ENCODE data around the gene CD300H.
"Not testable (repeated sequence)": the region's sequence is repeated elsewhere in the genome, so short reads cannot be mapped to it uniquely, and the experiment has no call there.

CD300H gene

DNA sequence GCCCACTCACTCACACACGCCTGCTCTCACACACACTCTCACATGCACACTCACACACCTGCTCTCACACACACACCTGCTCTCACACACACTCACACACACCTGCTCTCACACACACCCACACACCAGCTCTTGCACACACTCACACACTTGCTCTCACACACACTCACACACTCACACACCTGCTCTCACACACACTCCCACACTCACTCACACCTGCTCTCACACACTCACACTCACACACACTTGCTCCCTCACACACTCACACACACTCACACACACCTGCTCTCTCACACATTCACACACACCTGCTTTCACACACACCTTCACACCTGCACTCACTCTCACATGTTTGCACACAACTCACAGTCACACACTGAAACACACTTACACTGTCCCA, 4.0 kb downstream of the CD300H start:
- H3K4me1 ChIP-seq (ENCODE audit: insufficient read depth, low read length) = peaks cover under 1% of the 10 kb centered on the region; the same call in 1 of the 2 replicates
- no peak overlapping the region for H3K4me3 ChIP-seq (ENCODE audit: low read length)
- H3K27me3 ChIP-seq (ENCODE audit: insufficient read depth, low read length) = peaks cover 16% of the 10 kb centered on the region
- no peaks in the 10 kb centered on the region for H3K36me3 ChIP-seq (ENCODE audit: insufficient read depth, low read depth, low read length)
- H3K9me3 ChIP-seq (ENCODE audit: insufficient read depth, low read depth, low read length) = no peaks in the 10 kb centered on the region
- no peak overlapping the region for H3K9ac ChIP-seq (ENCODE audit: low read depth, low read length)
- H3K27ac ChIP-seq (ENCODE audit: low read length) = no peak overlapping the region

DNA sequence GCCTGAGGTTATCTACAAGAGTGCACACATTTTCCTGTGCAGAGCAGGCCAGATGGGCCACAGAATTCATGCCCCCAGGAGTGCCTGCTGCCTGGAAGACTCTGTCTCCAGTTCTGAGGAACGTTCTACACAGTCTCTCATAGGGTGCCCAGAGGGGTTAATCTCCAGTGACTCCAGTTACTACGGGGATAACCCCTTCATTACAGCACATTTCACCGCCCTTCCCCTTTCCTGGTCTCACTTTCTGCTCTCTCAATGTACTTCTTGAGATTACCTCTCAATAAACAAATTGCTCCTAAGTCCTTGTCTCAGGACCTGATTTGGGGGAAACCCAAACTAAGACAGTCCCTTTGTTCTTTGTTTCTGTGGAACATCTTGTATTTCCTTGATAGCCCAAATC, 5.7 kb downstream of the CD300H start:
- Histone ChIP-seq H3K4me3 (ENCODE audit: low read length) (no peak overlapping the region), H3K36me3 (ENCODE audit: insufficient read depth, low read depth, low read length) (no peaks in the 10 kb centered on the region), H3K27me3 (ENCODE audit: insufficient read depth, low read length) (peaks cover 26% of the 10 kb centered on the region), H3K4me1 (ENCODE audit: insufficient read depth, low read length) (peaks cover 5% of the 10 kb centered on the region; the same call in 1 of the 2 replicates), H3K9ac (ENCODE audit: low read depth, low read length) (no peak overlapping the region), H3K9me3 (ENCODE audit: insufficient read depth, low read depth, low read length) (no peaks in the 10 kb centered on the region), H3K27ac (ENCODE audit: low read length) (no peak overlapping the region)

DNA sequence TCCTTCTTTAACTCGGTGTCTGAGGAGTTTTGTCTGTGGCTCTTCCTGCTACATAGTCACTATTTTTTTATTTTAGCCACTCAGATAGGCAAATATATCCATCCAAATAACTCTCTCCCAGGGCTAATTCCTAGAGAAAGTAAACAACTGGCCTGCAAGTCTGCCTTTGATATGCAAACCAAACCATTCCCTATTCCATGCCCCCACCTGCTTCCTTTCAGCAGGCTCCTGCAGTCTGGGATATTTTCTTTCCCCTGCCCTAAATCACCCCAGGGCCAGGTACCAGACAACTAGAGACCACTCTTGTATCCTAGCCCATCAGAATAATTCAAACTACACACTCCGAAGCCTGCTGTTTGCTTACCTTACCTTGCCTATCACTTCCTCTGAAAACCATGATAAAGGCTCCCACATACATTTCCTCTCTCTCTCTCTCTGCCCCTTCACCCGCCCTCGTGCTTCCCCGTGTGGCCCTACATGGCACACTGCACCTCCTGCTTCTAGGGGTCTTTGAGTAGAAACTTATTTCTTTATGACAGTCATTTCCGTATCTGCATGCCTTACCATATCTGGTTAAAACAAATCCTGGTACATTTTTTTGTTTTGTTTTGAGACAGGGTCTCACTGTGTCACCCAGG, 8.3 kb downstream of the CD300H start:
- Histone ChIP-seq H3K4me3 (ENCODE audit: low read length) (peak overlapping the region; percentile 29; the same call in 1 of the 2 replicates), H3K4me1 (ENCODE audit: insufficient read depth, low read length) (peaks cover 5% of the 10 kb centered on the region; the same call in 1 of the 2 replicates), H3K27ac (ENCODE audit: low read length) (no peak overlapping the region), H3K36me3 (ENCODE audit: insufficient read depth, low read depth, low read length) (no peaks in the 10 kb centered on the region), H3K9me3 (ENCODE audit: insufficient read depth, low read depth, low read length) (no peaks in the 10 kb centered on the region), H3K27me3 (ENCODE audit: insufficient read depth, low read length) (peaks cover 26% of the 10 kb centered on the region), H3K9ac (ENCODE audit: low read depth, low read length) (no peak overlapping the region)

DNA sequence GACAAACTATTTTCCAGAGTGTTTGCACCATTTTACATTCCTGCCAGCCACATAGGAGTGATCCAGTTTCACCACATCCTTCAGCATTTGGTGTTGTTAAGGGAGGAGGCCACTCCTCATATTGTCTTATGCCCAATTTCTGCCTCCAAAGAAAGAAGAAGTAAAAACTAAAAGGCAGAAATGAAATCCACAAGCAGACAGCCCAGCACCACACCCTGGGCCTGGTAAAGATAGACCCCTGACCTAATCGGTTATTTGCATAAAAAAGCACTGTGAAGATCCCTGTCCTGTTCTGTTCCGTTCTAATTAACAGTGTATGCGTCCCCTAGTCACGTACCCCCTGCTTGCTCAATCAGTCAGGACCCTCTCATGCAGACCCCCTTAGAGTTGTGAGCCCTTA, 8.9 kb downstream of the CD300H start:
- peak overlapping the region; percentile 29; the same call in 1 of the 2 replicates for H3K4me3 ChIP-seq (ENCODE audit: low read length)
- not testable (repeated sequence) for H3K27ac ChIP-seq (ENCODE audit: low read length); H3K9ac ChIP-seq (ENCODE audit: low read depth, low read length); H3K36me3 ChIP-seq (ENCODE audit: insufficient read depth, low read depth, low read length); H3K9me3 ChIP-seq (ENCODE audit: insufficient read depth, low read depth, low read length); H3K4me1 ChIP-seq (ENCODE audit: insufficient read depth, low read length)
- peaks cover 26% of the 10 kb centered on the region for H3K27me3 ChIP-seq (ENCODE audit: insufficient read depth, low read length)

DNA sequence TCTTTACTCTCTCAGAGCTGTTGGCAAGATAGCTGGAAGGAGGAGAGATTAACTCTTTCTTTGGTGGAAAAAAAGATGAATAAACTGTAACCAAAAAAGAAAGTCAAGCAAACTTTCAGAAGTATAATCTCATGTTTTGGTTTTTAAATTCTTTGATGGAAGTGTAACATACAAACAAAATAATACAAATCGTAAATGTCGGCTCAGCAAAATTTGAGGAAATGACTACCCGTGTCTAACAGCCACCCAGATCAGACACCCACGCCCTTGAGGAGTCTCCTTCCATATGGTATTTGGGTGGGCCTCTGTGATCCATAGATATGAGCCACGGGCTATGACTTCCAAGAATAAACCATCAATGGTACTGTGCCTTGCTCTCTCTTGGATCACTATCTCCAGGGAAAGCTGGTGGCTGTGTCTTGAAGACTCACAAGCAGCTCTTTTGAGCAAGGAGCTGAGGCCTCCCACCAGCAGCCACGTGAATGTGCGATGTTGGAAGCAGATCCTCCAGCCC, 11.8 kb downstream of the CD300H start:
- H3K4me1 ChIP-seq (ENCODE audit: insufficient read depth, low read length) = peaks cover 5% of the 10 kb centered on the region; the same call in 1 of the 2 replicates
- H3K4me3 ChIP-seq (ENCODE audit: low read length) = no peak overlapping the region
- no peak overlapping the region for H3K27ac ChIP-seq (ENCODE audit: low read length)

DNA sequence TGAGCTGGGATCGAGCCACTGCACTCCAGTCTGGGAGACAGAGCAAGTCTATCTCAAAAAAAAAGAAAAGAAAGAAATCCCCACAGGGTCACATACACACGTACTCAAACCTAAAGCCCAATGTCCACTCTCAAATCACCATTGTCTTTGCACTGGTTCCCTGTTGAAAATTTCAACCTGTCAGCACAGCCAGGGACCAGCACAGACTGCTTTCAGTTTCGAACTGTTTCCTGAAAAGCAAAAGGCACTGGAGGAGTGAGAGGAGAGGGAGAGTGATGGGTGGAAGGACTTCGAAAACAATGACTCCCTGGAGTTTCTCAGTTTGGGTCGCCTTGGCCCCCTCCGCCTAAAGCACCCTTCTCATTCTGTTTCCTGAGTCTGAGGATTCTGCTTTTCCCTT, 12.4 kb downstream of the CD300H start:
- Histone ChIP-seq H3K27me3 (ENCODE audit: insufficient read depth, low read length) (peaks cover 10% of the 10 kb centered on the region), H3K9ac (ENCODE audit: low read depth, low read length) (no peak overlapping the region)

More for the DNA sequence above, 11.8 kb downstream of the CD300H start:
- Histone ChIP-seq H3K36me3 (ENCODE audit: insufficient read depth, low read depth, low read length) (no peaks in the 10 kb centered on the region), H3K9ac (ENCODE audit: low read depth, low read length) (no peak overlapping the region), H3K27me3 (ENCODE audit: insufficient read depth, low read length) (peaks cover 12% of the 10 kb centered on the region), H3K9me3 (ENCODE audit: insufficient read depth, low read depth, low read length) (no peaks in the 10 kb centered on the region)

DNA sequence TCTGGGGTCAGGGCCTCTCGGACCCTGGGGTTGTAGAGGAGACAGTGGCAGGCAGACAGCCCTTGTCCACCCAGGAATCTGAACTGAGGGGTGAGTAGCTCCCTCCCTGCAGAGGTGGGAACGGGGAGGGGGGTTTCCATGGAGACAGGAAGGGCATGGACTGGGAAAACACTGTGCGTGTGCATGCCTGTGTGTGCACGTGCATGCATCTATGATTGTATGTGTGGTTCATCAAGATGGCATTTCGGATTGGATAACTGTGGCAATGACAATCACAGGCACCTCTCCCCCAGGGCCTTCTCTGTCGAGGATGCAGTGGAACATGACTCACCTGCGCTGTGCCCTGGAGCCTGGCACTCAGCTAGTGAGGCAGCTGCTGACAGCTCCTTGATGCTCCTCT, 15.3 kb downstream of the CD300H start:
- H3K9me3 ChIP-seq (ENCODE audit: insufficient read depth, low read depth, low read length) = no peaks in the 10 kb centered on the region
- no peak overlapping the region for H3K27ac ChIP-seq (ENCODE audit: low read length)
- H3K27me3 ChIP-seq (ENCODE audit: insufficient read depth, low read length) = no peaks in the 10 kb centered on the region; the same call in 1 of the 2 replicates
- no peak overlapping the region for H3K4me3 ChIP-seq (ENCODE audit: low read length)
- no peaks in the 10 kb centered on the region for H3K4me1 ChIP-seq (ENCODE audit: insufficient read depth, low read length)
- H3K9ac ChIP-seq (ENCODE audit: low read depth, low read length) = no peak overlapping the region
- no peaks in the 10 kb centered on the region for H3K36me3 ChIP-seq (ENCODE audit: insufficient read depth, low read depth, low read length)

More for the DNA sequence above, 12.4 kb downstream of the CD300H start:
- Histone ChIP-seq H3K4me1 (ENCODE audit: insufficient read depth, low read length) (peaks cover 5% of the 10 kb centered on the region; the same call in 1 of the 2 replicates), H3K4me3 (ENCODE audit: low read length) (no peak overlapping the region), H3K27ac (ENCODE audit: low read length) (no peak overlapping the region), H3K9me3 (ENCODE audit: insufficient read depth, low read depth, low read length) (no peaks in the 10 kb centered on the region), H3K36me3 (ENCODE audit: insufficient read depth, low read depth, low read length) (no peaks in the 10 kb centered on the region)

DNA sequence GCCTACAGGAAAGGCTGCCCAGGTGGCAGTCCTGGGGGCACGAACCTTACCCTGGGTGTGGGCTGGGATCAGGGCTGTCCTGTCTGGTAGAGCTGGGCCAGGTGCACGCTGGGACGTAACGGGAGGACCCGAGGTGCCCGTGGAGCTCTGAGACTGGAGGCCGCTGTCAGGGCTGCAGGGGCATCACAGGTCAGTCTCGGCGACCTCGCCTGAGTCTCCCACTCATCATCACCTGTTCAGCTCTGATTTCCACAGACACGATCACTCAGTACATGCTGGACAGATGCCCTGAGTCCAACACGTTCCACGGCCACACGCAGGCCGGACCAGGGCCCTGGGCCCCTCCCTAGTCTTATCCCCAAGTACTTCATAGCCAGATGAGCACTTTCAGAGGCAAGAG, 16.7 kb downstream of the CD300H start:
- Histone ChIP-seq H3K9me3 (ENCODE audit: insufficient read depth, low read depth, low read length) (no peaks in the 10 kb centered on the region), H3K4me1 (ENCODE audit: insufficient read depth, low read length) (no peaks in the 10 kb centered on the region), H3K4me3 (ENCODE audit: low read length) (no peak overlapping the region), H3K36me3 (ENCODE audit: insufficient read depth, low read depth, low read length) (no peaks in the 10 kb centered on the region), H3K27me3 (ENCODE audit: insufficient read depth, low read length) (no peaks in the 10 kb centered on the region; the same call in 1 of the 2 replicates), H3K9ac (ENCODE audit: low read depth, low read length) (no peak overlapping the region), H3K27ac (ENCODE audit: low read length) (no peak overlapping the region)

DNA sequence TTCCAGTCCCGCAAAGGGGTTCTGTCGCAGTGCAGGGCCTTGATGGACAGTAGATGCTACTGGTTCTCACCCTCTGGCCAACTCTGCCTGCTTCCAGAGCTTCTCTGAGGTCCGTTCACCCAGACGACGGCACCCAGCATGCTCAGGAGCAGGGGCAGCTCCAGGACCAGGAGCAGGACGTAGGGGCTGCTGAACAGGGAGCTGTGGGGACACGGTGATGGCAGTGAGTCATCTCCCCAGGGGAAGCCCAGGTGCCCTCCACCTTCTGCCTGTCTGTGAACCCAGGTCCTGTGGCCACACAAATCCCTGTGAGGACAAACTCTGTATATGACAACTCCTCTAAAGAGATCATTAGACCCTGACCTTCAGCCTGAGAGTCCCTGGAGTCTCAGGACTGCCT, 18.0 kb downstream of the CD300H start:
- H3K27me3 ChIP-seq (ENCODE audit: insufficient read depth, low read length) = no peaks in the 10 kb centered on the region; the same call in 1 of the 2 replicates
- H3K27ac ChIP-seq (ENCODE audit: low read length) = no peak overlapping the region
- H3K36me3 ChIP-seq (ENCODE audit: insufficient read depth, low read depth, low read length) = no peaks in the 10 kb centered on the region
- H3K4me1 ChIP-seq (ENCODE audit: insufficient read depth, low read length) = no peaks in the 10 kb centered on the region
- no peaks in the 10 kb centered on the region for H3K9me3 ChIP-seq (ENCODE audit: insufficient read depth, low read depth, low read length)
- H3K4me3 ChIP-seq (ENCODE audit: low read length) = no peak overlapping the region
- H3K9ac ChIP-seq (ENCODE audit: low read depth, low read length) = no peak overlapping the region

DNA sequence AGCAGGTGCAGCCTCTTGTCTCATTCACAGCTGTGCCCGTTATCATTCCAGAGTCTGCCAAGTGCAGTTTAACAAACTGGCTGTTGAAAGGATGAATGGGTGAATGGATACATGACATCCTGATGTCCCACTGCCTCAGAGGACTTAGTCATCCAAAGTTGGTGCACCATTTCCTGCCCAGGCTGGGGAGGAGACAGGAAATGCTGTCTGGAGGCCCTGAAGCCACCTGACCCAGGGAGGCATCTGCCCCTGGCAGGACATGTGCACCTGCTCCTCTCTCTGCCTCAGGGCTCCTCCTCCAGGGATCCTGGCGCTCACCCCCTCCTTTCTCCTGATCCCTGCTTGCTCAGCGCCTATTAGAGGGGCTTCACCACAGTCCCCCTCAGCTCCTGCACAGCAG, 19.6 kb downstream of the CD300H start:
- no peak overlapping the region for H3K4me3 ChIP-seq (ENCODE audit: low read length)
- no peak overlapping the region for H3K9ac ChIP-seq (ENCODE audit: low read depth, low read length)
- no peaks in the 10 kb centered on the region; the same call in 1 of the 2 replicates for H3K27me3 ChIP-seq (ENCODE audit: insufficient read depth, low read length)
- no peaks in the 10 kb centered on the region for H3K4me1 ChIP-seq (ENCODE audit: insufficient read depth, low read length)
- H3K36me3 ChIP-seq (ENCODE audit: insufficient read depth, low read depth, low read length) = no peaks in the 10 kb centered on the region
- no peaks in the 10 kb centered on the region for H3K9me3 ChIP-seq (ENCODE audit: insufficient read depth, low read depth, low read length)
- H3K27ac ChIP-seq (ENCODE audit: low read length) = no peak overlapping the region

DNA sequence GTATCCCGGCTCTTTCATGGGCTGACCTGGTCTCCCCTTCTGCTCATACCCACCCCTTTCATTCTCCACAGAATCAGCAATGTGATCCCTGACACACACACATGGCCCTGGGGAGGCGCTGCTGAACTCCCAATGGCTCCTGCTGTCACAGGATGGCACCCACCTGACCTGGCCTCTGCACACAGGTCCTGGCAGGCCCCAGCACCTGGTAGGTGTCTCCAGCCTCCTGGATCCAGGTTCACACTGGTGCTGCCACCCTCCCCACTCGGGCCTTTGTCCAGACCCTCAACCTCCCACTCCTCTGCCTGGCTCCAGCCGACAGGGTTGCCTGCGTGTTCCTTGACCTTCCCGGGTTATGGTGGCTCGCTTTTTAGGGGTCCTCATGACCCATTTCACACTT, 20.0 kb downstream of the CD300H start:
- H3K4me1 ChIP-seq (ENCODE audit: insufficient read depth, low read length) = no peaks in the 10 kb centered on the region
- no peak overlapping the region for H3K27ac ChIP-seq (ENCODE audit: low read length)
- H3K4me3 ChIP-seq (ENCODE audit: low read length) = no peak overlapping the region

DNA sequence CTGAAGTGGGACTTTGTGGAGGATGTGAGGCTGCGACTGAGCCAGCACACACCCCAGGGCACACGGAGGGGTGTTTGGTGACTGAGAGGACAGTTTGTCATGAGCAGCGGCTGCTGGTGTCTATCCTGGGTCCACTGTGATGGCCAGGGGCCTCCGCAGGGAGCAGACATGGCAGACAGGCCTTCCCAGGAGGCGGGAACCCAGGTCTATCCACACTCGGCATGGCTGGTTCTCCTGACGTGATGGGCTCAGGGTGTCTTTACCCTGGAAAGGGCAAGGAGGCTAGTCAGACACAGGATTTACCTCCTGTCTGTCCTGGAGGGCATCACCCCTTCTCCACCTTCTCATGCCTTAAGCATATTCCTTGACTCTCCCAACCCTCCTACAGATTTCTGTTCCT, 20.7 kb downstream of the CD300H start:
- Histone ChIP-seq H3K27ac (ENCODE audit: low read length) (no peak overlapping the region), H3K4me1 (ENCODE audit: insufficient read depth, low read length) (no peaks in the 10 kb centered on the region), H3K27me3 (ENCODE audit: insufficient read depth, low read length) (no peaks in the 10 kb centered on the region; the same call in 1 of the 2 replicates), H3K9ac (ENCODE audit: low read depth, low read length) (no peak overlapping the region), H3K4me3 (ENCODE audit: low read length) (no peak overlapping the region), H3K36me3 (ENCODE audit: insufficient read depth, low read depth, low read length) (no peaks in the 10 kb centered on the region), H3K9me3 (ENCODE audit: insufficient read depth, low read depth, low read length) (no peaks in the 10 kb centered on the region)

More for the DNA sequence above, 20.0 kb downstream of the CD300H start:
- Histone ChIP-seq H3K9ac (ENCODE audit: low read depth, low read length) (no peak overlapping the region), H3K36me3 (ENCODE audit: insufficient read depth, low read depth, low read length) (no peaks in the 10 kb centered on the region), H3K27me3 (ENCODE audit: insufficient read depth, low read length) (no peaks in the 10 kb centered on the region; the same call in 1 of the 2 replicates), H3K9me3 (ENCODE audit: insufficient read depth, low read depth, low read length) (no peaks in the 10 kb centered on the region)

Measured in iPS-20b (cell line).